Amniotic stem cell (primary cell): ENCODE measurements around the gene TNFSF9.
"Not testable (repeated sequence)": the region's sequence is repeated elsewhere in the genome, so short reads cannot be mapped to it uniquely, and the experiment has no call there.

Experiments used
- DNase-seq: peaks from one replicate; lab custom pipeline; 2025; lab: John Stamatoyannopoulos, UW

Gene TNFSF9

GRCh38 chr19:6572217-6572616 lies 41.4 kb downstream of the TNFSF9 start:
- DNase-seq, result no peak

GRCh38 chr19:6573350-6573749 lies 42.5 kb downstream of the TNFSF9 start:
- no peak for DNase-seq

GRCh38 chr19:6576869-6577475 lies 46.1 kb downstream of the TNFSF9 start:
- no peak for DNase-seq

- no peak for DNase-seq
Measured at GRCh38 chr19:6577476-6578125, 46.8 kb downstream of the TNFSF9 start.

GRCh38 chr19:6579450-6580178 lies 48.8 kb downstream of the TNFSF9 start:
- DNase-seq, result no peak

DNA sequence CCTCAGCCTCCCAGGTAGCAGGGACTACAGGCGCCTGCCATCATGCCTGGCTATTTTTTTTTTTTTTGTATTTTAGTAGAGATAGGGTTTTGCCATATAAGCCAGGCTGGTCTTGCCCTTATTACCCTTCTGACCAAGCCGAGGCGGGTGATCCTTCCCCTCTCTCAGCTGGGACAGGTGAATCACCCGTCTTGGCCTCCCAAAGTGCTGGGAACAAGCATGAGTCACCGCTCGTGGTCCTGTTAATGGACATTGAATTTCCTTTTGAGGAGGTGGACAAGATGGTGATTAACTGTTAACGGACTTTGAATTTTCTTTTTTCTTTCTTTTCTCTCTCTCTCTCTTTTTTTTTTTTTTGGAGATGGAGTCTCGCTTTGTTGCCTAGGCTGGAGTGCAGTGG lies 49.5 kb downstream of the TNFSF9 start:
- DNase-seq, result no peak

DNA sequence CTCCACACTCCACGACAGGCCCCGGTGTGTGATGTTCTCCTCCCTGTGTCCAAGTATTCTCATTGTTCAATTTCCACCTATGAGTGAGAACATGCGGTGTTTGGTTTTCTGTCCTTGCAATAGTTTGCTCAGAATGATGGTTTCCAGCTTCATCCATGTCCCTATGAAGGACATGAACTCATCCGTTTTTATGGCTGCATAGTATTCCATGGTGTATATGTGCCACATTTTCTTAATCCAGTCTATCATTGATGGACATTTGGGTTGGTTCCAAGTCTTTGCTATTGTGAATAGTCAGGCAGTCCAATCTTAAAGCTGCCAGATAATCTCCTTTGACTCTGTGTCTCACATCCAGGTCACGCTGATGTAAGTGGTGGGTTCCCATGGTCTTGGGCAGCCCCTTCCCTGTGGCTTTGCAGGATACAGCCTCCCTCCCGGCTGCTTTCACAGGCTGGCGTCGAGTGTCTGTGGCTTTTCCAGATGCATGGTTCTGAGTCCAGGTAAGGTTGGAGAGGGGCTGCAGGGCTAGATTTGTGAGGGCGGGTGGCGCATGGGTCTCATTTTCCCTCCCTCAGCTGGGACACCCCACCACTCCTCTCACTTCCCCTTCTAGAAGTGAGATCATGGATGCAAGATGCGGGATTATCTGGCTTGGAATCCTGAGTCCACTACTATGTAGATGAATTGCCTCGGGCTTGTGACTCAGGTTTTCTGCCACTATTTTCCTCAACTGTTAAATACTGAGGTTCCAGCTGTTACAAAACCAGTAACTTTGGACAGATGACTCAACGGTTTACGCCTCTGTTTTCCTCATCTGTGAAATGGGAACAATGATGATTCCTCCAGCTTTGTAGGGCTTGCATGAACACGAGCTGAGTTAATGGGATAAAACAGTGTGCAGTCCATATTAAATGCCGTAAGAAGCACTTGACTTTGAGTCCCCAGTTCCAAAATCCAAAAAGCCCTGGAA lies 52.0 kb downstream of the TNFSF9 start:
- not testable (repeated sequence) for DNase-seq
